OCI-LY1 (cell line): ENCODE measurements around the gene RBKS.

Experiments
- H2AFZ ChIP-seq: fragments of 200-600 bp; sonication (generic), shearing (Covaris generic); 2 replicates; pipeline ENCODE4 v1.6.0; 2014; ENCODE audit warnings: antibody characterized with exemption, mild to moderate bottlenecking, low read length
- H3F3A ChIP-seq: fragments of 200-600 bp; sonication (generic), shearing (Covaris generic); 2 replicates; pipeline ENCODE4 v1.6.0; 2014; ENCODE audit warnings: mild to moderate bottlenecking, antibody characterized with exemption, low read length, moderate library complexity; ENCODE audit not compliant: insufficient read depth
- H3K27ac ChIP-seq: fragments of 200-600 bp; sonication (generic); 2 replicates; pipeline ENCODE4 v1.5.1; 2014; ENCODE audit warnings: low read length, mixed run types, mild to moderate bottlenecking, low read depth; ENCODE audit not compliant: poor library complexity, severe bottlenecking
- H3K27me3 ChIP-seq: fragments of 200-600 bp; sonication (generic); 2 replicates; pipeline ENCODE4 v1.6.0; 2014; ENCODE audit warnings: antibody characterized with exemption, mild to moderate bottlenecking, low read length, moderate library complexity; ENCODE audit not compliant: insufficient read depth
- H3K36me3 ChIP-seq: fragments of 200-600 bp; sonication (generic); 2 replicates; pipeline ENCODE4 v1.6.1; 2014; ENCODE audit warnings: mild to moderate bottlenecking, antibody characterized with exemption, low read length, moderate library complexity, mixed read lengths; ENCODE audit not compliant: insufficient read depth
- H3K4me1 ChIP-seq: fragments of 200-600 bp; sonication (generic); 2 replicates; pipeline ENCODE4 v1.5.1; 2014; ENCODE audit warnings: mild to moderate bottlenecking, low read length, moderate library complexity; ENCODE audit not compliant: insufficient read depth, severe bottlenecking
- H3K4me2 ChIP-seq: fragments of 200-600 bp; sonication (generic), shearing (Covaris generic); 2 replicates; pipeline ENCODE4 v1.6.1; 2014; ENCODE audit warnings: low read length
- H3K4me3 ChIP-seq: fragments of 200-600 bp; sonication (generic); 2 replicates; pipeline ENCODE4 v1.5.1; 2014; ENCODE audit warnings: low read length, low read depth, mild to moderate bottlenecking, mixed read lengths; ENCODE audit not compliant: poor library complexity, severe bottlenecking
- H3K79me2 ChIP-seq: fragments of 200-600 bp; shearing (Covaris generic); 2 replicates; pipeline ENCODE4 v1.6.1; 2016; ENCODE audit warnings: mixed run types, low read length, mixed read lengths; ENCODE audit not compliant: insufficient read depth
- H3K9ac ChIP-seq: fragments of 200-600 bp; sonication (generic), shearing (Covaris generic); 2 replicates; pipeline ENCODE4 v1.6.1; 2014; ENCODE audit warnings: mild to moderate bottlenecking, low read length, mixed read lengths
- H3K9me2 ChIP-seq: fragments of 200-600 bp; sonication (generic), shearing (Covaris generic); 2 replicates; pipeline ENCODE4 v1.6.1; 2014; ENCODE audit warnings: low read depth, mild to moderate bottlenecking, low read length, mixed read lengths
- H3K9me3 ChIP-seq: fragments of 200-600 bp; shearing (Covaris generic); 2 replicates; pipeline ENCODE4 v1.6.1; 2014; ENCODE audit warnings: low read length, mixed read lengths
- H4K20me1 ChIP-seq: fragments of 200-600 bp; sonication (generic), shearing (Covaris generic); 2 replicates; pipeline ENCODE4 v1.6.0; 2016; ENCODE audit warnings: mild to moderate bottlenecking, low read length; ENCODE audit not compliant: insufficient read depth
- CTCF ChIP-seq: fragments of 200-600 bp; sonication (generic), shearing (Covaris generic); IDR thresholded peaks from 2 replicates; pipeline ENCODE4 v1.5.1; 2017; ENCODE audit warnings: mild to moderate bottlenecking, antibody characterized with exemption, low read length, moderate library complexity, mixed read lengths
- EZH2 ChIP-seq: fragments of 200-600 bp; sonication (generic), shearing (Covaris generic); IDR thresholded peaks from 2 replicates; pipeline ENCODE4 v1.8.0; 2017; ENCODE audit warnings: borderline replicate concordance, mixed run types, mild to moderate bottlenecking, antibody characterized with exemption, low read length, moderate library complexity, mixed read lengths

The RBKS gene

DNA sequence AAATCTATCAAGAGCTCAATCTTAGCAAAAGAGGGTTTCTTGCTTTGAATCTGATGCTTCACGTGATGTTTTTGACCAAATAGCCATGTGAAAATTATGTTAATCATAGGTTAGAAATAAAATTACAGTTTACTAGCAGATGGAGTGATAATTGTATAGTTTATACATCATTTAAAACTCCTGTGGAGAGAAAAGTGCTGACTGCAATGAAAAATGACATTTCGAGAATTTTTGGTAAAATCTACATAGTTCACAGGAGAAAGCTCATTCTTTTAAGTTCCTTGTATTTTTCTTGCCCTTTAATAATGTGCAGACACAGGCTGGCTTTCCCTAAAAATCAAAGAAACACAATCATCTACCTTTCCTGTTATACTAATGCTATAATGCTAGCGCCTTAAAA, 33.2 kb downstream of the RBKS start:
- no peak for TF ChIP-seq CTCF
- TF ChIP-seq EZH2 = no peak
- Histone ChIP-seq H3F3A (no peaks in the 10 kb centered on the region), H3K4me1 (no peaks in the 10 kb centered on the region), H3K9me2 (no peaks in the 10 kb centered on the region), H3K9me3 (peaks cover 6% of the 10 kb centered on the region), H2AFZ (no peak overlapping the region), H3K9ac (no peak overlapping the region), H3K79me2 (no peaks in the 10 kb centered on the region), H4K20me1 (no peaks in the 10 kb centered on the region), H3K4me3 (no peak overlapping the region), H3K36me3 (no peaks in the 10 kb centered on the region), H3K4me2 (no peak overlapping the region), H3K27ac (no peak overlapping the region), H3K27me3 (no peaks in the 10 kb centered on the region)

GRCh38 chr2:27856386-27856785, 33.8 kb downstream of the RBKS start:
- Histone ChIP-seq H3K79me2 (no peaks in the 10 kb centered on the region), H4K20me1 (no peaks in the 10 kb centered on the region), H3K9me3 (peaks cover 6% of the 10 kb centered on the region), H3K4me1 (no peaks in the 10 kb centered on the region), H3K9me2 (no peaks in the 10 kb centered on the region), H3K27ac (no peak overlapping the region), H3K9ac (no peak overlapping the region), H3K4me2 (no peak overlapping the region), H3F3A (no peaks in the 10 kb centered on the region), H3K4me3 (no peak overlapping the region), H2AFZ (no peak overlapping the region), H3K36me3 (no peaks in the 10 kb centered on the region), H3K27me3 (no peaks in the 10 kb centered on the region)
- TF ChIP-seq EZH2 (no peak), CTCF (no peak)

DNA sequence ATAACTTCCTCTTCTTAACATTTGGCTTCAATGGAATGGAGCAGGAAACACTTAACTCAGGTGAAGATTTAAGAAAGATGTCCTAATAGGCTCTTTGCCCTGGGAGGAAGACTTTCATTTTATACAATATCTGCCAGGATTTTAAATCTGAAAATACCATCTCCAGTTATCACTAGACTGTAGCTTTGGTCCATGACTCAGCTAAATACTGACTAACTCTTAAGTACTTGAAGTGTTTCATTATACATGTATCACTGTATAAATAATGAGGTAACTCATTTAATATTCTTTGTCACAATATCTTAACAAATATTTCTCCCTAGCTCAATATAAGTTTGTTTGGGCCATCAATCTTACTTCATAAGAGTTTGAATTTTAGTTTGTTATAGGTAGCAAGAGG, 34.7 kb downstream of the RBKS start:
- Histone ChIP-seq H3K79me2 (no peaks in the 10 kb centered on the region), H2AFZ (no peak overlapping the region), H3K9me3 (peaks cover 6% of the 10 kb centered on the region), H3K27me3 (no peaks in the 10 kb centered on the region), H3K4me1 (no peaks in the 10 kb centered on the region), H3K4me2 (no peak overlapping the region), H3K27ac (no peak overlapping the region), H4K20me1 (no peaks in the 10 kb centered on the region), H3F3A (no peaks in the 10 kb centered on the region), H3K4me3 (no peak overlapping the region), H3K9ac (no peak overlapping the region), H3K9me2 (no peaks in the 10 kb centered on the region), H3K36me3 (no peaks in the 10 kb centered on the region)
- no peak for TF ChIP-seq CTCF
- TF ChIP-seq EZH2 = no peak
